Measurements from ENCODE around the gene UBFD1.
"Not testable (repeated sequence)": the region's sequence is repeated elsewhere in the genome, so short reads cannot be mapped to it uniquely, and the experiment has no call there.

Gene UBFD1

DNA sequence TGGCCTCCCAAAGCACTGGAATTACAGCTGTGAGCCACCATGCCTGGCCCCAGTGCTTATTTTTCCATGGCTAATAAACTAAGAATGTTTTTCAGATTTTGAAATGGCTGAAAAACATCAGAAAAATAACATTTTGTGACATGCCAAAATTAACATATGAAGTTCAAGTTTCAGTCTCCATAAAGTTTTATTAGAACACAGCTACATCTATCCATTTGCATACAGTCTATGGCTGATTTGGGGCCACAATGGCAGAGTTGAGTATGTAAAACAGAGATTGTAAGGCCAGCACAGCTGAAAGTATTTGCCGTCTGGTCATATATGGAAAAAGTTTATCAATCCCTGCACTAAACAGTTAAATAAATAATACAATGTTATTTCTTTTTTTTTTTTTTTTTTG, 52.4 kb downstream of the UBFD1 start:
- DNase-seq (ENCODE audit: low read depth) = no peak

DNA sequence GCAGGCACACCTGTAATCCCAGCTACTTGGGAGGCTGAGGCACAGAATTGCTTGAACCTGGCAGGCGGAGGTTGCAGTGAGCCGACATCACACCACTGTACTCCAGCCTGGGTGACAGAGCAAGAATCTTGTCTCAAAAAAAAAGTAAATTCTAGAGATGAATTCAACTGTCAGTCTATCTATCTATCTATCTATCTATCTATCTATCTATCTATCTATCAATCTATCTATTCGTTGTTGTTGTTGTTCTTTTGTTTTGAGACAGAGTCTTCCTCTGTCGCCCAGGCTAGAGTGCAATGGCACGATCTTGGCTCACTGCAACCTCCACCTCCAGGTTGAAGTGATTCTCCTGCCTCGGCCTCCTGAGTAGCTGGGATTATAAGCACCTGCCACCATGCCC, 53.4 kb downstream of the UBFD1 start:
- DNase-seq (ENCODE audit: low read depth) = not testable (repeated sequence)

DNA sequence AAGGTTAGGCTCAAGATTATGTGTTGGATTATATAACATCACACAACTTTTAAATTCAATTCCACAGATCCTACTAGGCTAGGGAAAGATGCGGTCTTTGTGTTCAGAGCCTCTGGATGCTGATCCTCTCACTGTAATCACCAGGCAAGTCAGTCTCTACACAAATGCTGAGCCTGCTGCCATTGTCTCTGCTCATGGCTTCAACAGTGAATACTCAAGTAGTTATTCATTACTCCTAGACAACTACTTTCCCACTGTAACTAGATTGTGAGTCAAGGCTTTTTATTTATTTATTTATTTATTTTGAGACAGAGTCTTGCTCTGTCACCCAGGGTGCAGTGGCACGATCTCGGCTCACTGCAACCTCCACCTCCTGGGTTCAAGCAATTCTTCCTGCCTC, 54.4 kb downstream of the UBFD1 start:
- no peak for DNase-seq (ENCODE audit: low read depth)

DNA sequence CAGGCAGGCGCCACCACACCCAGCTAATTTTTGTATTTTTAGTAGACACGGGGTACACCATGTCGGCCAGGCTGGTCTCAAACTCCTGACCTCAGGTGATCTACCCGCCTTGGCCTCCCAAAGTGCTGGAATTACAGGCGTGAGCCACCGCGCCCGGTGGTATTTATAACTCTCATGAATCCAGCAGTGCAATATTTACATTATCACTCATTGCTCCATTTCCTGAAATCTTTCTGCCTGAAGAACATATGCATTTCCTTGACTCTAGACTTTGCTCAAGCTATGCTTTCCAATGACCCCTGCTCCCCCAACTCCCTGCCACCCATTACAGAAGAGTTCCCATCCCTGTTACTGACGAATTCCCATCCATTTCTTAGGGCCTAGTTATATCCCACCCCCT, 58.3 kb downstream of the UBFD1 start:
- DNase-seq (ENCODE audit: low read depth) = no peak

Measured in stimulated activated CD4-positive, alpha-beta T cell treated with anti-CD3 and anti-CD28 coated beads, Interleukin-2, amount 100 ng/mL, for 4 hours (primary cell).